ENCODE results near the gene GPR75.

GRCh38 chr2:53861824-53862223, 2.1 kb upstream of the GPR75 start:
- TF ChIP-seq, protein P1, sequence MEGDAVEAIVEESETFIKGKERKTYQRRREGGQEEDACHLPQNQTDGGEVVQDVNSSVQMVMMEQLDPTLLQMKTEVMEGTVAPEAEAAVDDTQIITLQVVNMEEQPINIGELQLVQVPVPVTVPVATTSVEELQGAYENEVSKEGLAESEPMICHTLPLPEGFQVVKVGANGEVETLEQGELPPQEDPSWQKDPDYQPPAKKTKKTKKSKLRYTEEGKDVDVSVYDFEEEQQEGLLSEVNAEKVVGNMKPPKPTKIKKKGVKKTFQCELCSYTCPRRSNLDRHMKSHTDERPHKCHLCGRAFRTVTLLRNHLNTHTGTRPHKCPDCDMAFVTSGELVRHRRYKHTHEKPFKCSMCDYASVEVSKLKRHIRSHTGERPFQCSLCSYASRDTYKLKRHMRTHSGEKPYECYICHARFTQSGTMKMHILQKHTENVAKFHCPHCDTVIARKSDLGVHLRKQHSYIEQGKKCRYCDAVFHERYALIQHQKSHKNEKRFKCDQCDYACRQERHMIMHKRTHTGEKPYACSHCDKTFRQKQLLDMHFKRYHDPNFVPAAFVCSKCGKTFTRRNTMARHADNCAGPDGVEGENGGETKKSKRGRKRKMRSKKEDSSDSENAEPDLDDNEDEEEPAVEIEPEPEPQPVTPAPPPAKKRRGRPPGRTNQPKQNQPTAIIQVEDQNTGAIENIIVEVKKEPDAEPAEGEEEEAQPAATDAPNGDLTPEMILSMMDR (IDR thresholded peaks at IDR 0.05; ENCODE audit: insufficient read depth, low read length), result no peak
- no peak for TF ChIP-seq POLR2AphosphoS5 (IDR thresholded peaks at IDR 0.05; ENCODE audit: low read depth)
- TF ChIP-seq REST (IDR thresholded peaks at IDR 0.05; ENCODE audit: insufficient replicate concordance, low read depth), result no peak
- TF ChIP-seq GABPA (IDR thresholded peaks at IDR 0.05; ENCODE audit: low read depth), result no peak
